Astrocyte (in vitro differentiated cells and primary cell): ENCODE measurements around the gene LRBA. TPM values are rescaled to one million over a fixed set of nuclear protein-coding genes. Genes with fewer than 3 reads are reported as not detected.

ENCODE experiments used
- DNase-seq: peaks from one replicate; pipeline ENCODE4 v3.0.0-alpha.2; 2010; ENCODE audit warnings: low read depth
- FAIRE-seq: peaks from 2 replicates; lab custom pipeline; 2011; peaks lifted over from hg19 to GRCh38; lab: Jason Lieb, UNC
- H2AFZ ChIP-seq: 2 replicates; pipeline ENCODE4 v1.6.0; 2012; ENCODE audit warnings: low read depth, low read length, inconsistent platforms
- H3K27ac ChIP-seq: 2 replicates; pipeline ENCODE4 v1.5.1; 2011; ENCODE audit warnings: low read depth, low read length, inconsistent platforms
- H3K27me3 ChIP-seq: 2 replicates; pipeline ENCODE4 v1.6.0; 2011; ENCODE audit warnings: low read length, inconsistent platforms; ENCODE audit not compliant: insufficient read depth
- H3K36me3 ChIP-seq: 2 replicates; pipeline ENCODE4 v1.5.1; 2011; ENCODE audit warnings: low read length, inconsistent platforms; ENCODE audit not compliant: insufficient read depth
- H3K4me1 ChIP-seq: 2 replicates; pipeline ENCODE4 v1.5.1; 2011; ENCODE audit warnings: low read length, inconsistent platforms; ENCODE audit not compliant: insufficient read depth
- H3K4me2 ChIP-seq: 2 replicates; pipeline ENCODE4 v1.6.0; 2012; ENCODE audit warnings: low read length, inconsistent platforms
- H3K4me3 ChIP-seq: 2 replicates; pipeline ENCODE4 v1.5.1; 2011; ENCODE audit warnings: low read depth, mild to moderate bottlenecking, low read length, inconsistent platforms; ENCODE audit not compliant: insufficient read depth
- H3K79me2 ChIP-seq: 2 replicates; pipeline ENCODE4 v1.6.0; 2012; ENCODE audit warnings: mild to moderate bottlenecking, low read length, inconsistent platforms; ENCODE audit not compliant: insufficient read depth
- H3K9ac ChIP-seq: 2 replicates; pipeline ENCODE4 v1.6.0; 2012; ENCODE audit warnings: mild to moderate bottlenecking, low read length, inconsistent platforms
- H3K9me3 ChIP-seq: 2 replicates; pipeline ENCODE4 v1.5.1; 2012; ENCODE audit warnings: low read depth, mild to moderate bottlenecking, low read length, inconsistent platforms; ENCODE audit not compliant: insufficient read depth
- H4K20me1 ChIP-seq: 2 replicates; pipeline ENCODE4 v1.6.0; 2012; ENCODE audit warnings: low read length, inconsistent platforms; ENCODE audit not compliant: insufficient read depth
- H3K27ac Mint-ChIP-seq: one replicate; pipeline ENCODE4 v1.8.0; 2021; ENCODE audit warnings: mild to moderate bottlenecking, mixed read lengths; ENCODE audit not compliant: unreplicated experiment
- H3K27me3 Mint-ChIP-seq: one replicate; pipeline ENCODE4 v1.8.0; 2021; ENCODE audit warnings: low read depth, mixed read lengths; ENCODE audit not compliant: unreplicated experiment
- H3K36me3 Mint-ChIP-seq: one replicate; pipeline ENCODE4 v1.8.0; 2021; ENCODE audit warnings: low read depth, mixed read lengths; ENCODE audit not compliant: unreplicated experiment
- H3K4me1 Mint-ChIP-seq: one replicate; pipeline ENCODE4 v1.8.0; 2021; ENCODE audit warnings: low read depth, mixed read lengths; ENCODE audit not compliant: unreplicated experiment
- H3K4me3 Mint-ChIP-seq: one replicate; pipeline ENCODE4 v1.8.0; 2021; ENCODE audit warnings: mild to moderate bottlenecking, moderate library complexity, mixed read lengths; ENCODE audit not compliant: unreplicated experiment
- H3K9me3 Mint-ChIP-seq: one replicate; pipeline ENCODE4 v1.8.0; 2021; ENCODE audit warnings: mild to moderate bottlenecking, mixed read lengths; ENCODE audit not compliant: unreplicated experiment
- EZH2 ChIP-seq: IDR thresholded peaks from 2 replicates; pipeline ENCODE4 v1.6.1; 2012; ENCODE audit warnings: mild to moderate bottlenecking, low read length, inconsistent platforms; ENCODE audit not compliant: insufficient read depth
- total RNA-seq: library from RNA; stranded (reverse); gene quantifications from 2 replicates; pipeline ENCODE4 v1.2.1, GENCODE V29; 2021
- TF ChIP-seq, protein P1 (sequence below): IDR thresholded peaks from 2 replicates; pipeline ENCODE4 v1.5.1; 2011; ENCODE audit warnings: low read depth, mild to moderate bottlenecking, inconsistent platforms, low read length, moderate library complexity; ENCODE audit not compliant: insufficient read depth

The LRBA gene
- total RNA-seq, 1 donor from 2014 or later = 25.3 TPM

- Mint-ChIP-seq H3K4me3 (no peak overlapping the region), H3K4me1 (no peaks in the 10 kb centered on the region), H3K9me3 (no peaks in the 10 kb centered on the region), H3K27me3 (no peaks in the 10 kb centered on the region), H3K27ac (no peak overlapping the region), H3K36me3 (no peaks in the 10 kb centered on the region)
- FAIRE-seq (no peak), DNase-seq (no peak)
- H3K4me3 ChIP-seq = no peak overlapping the region
- H3K27ac ChIP-seq = no peak overlapping the region
- no peak overlapping the region for H3K9ac ChIP-seq
- H3K79me2 ChIP-seq = no peaks in the 10 kb centered on the region
- no peak for TF ChIP-seq EZH2
- TF ChIP-seq, protein P1, sequence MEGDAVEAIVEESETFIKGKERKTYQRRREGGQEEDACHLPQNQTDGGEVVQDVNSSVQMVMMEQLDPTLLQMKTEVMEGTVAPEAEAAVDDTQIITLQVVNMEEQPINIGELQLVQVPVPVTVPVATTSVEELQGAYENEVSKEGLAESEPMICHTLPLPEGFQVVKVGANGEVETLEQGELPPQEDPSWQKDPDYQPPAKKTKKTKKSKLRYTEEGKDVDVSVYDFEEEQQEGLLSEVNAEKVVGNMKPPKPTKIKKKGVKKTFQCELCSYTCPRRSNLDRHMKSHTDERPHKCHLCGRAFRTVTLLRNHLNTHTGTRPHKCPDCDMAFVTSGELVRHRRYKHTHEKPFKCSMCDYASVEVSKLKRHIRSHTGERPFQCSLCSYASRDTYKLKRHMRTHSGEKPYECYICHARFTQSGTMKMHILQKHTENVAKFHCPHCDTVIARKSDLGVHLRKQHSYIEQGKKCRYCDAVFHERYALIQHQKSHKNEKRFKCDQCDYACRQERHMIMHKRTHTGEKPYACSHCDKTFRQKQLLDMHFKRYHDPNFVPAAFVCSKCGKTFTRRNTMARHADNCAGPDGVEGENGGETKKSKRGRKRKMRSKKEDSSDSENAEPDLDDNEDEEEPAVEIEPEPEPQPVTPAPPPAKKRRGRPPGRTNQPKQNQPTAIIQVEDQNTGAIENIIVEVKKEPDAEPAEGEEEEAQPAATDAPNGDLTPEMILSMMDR = no peak
- no peak overlapping the region for H2AFZ ChIP-seq
- no peaks in the 10 kb centered on the region for H4K20me1 ChIP-seq
- H3K9me3 ChIP-seq = no peaks in the 10 kb centered on the region
- no peaks in the 10 kb centered on the region for H3K4me1 ChIP-seq
- no peak overlapping the region for H3K4me2 ChIP-seq
- H3K27me3 ChIP-seq = no peaks in the 10 kb centered on the region
- no peaks in the 10 kb centered on the region for H3K36me3 ChIP-seq
Measured at GRCh38 chr4:151043803-151044515, 28.9 kb upstream of the LRBA start.

DNA sequence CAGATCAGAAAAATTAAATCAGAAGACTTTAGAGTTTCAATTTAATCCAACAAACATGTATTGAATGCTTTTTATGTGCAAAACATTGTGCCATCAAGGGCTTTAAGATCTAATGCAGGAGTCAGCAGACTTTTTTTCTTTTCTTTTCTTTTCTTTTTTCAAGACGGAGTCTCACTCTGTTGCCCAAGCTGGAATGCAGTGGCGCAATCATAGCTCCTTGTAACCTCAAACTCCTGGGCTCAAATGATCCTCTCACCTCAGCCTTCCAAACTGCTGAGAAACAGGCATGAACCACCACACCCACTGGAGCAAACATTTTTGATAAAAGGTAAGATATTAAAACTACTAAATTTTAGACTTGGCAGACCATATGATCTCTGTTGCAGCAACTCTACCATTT, 24.6 kb upstream of the LRBA start:
- DNase-seq (no peak), FAIRE-seq (no peak)
- Histone ChIP-seq H3K27me3 (no peaks in the 10 kb centered on the region), H3K9me3 (no peaks in the 10 kb centered on the region), H3K9ac (no peak overlapping the region), H3K4me2 (no peak overlapping the region), H3K27ac (no peak overlapping the region), H3K4me1 (no peaks in the 10 kb centered on the region), H4K20me1 (no peaks in the 10 kb centered on the region), H3K79me2 (no peaks in the 10 kb centered on the region), H2AFZ (no peak overlapping the region), H3K36me3 (no peaks in the 10 kb centered on the region), H3K4me3 (no peak overlapping the region)
- Mint-ChIP-seq H3K4me1 (no peaks in the 10 kb centered on the region), H3K36me3 (no peaks in the 10 kb centered on the region), H3K27ac (no peak overlapping the region), H3K9me3 (no peaks in the 10 kb centered on the region), H3K4me3 (no peak overlapping the region), H3K27me3 (no peaks in the 10 kb centered on the region)
- TF ChIP-seq EZH2 = no peak

GRCh38 chr4:151038452-151039157, 23.5 kb upstream of the LRBA start:
- no peak overlapping the region for H3K4me2 ChIP-seq
- no peaks in the 10 kb centered on the region for H3K79me2 ChIP-seq
- H3K4me3 ChIP-seq = no peak overlapping the region
- Mint-ChIP-seq H3K9me3 (no peaks in the 10 kb centered on the region), H3K4me1 (no peaks in the 10 kb centered on the region), H3K27me3 (no peaks in the 10 kb centered on the region), H3K27ac (no peak overlapping the region), H3K36me3 (no peaks in the 10 kb centered on the region), H3K4me3 (no peak overlapping the region)
- no peak for TF ChIP-seq EZH2
- TF ChIP-seq, protein P1 = no peak
- no peak overlapping the region for H3K27ac ChIP-seq
- FAIRE-seq (no peak), DNase-seq (no peak)
- no peaks in the 10 kb centered on the region for H3K36me3 ChIP-seq
- no peaks in the 10 kb centered on the region for H3K27me3 ChIP-seq
- no peaks in the 10 kb centered on the region for H3K9me3 ChIP-seq
- no peaks in the 10 kb centered on the region for H4K20me1 ChIP-seq
- no peak overlapping the region for H3K9ac ChIP-seq
- H3K4me1 ChIP-seq = no peaks in the 10 kb centered on the region
- H2AFZ ChIP-seq = no peak overlapping the region
